NOMO-1 (cell line): ENCODE results near the gene ZBTB25.

ENCODE experiments used
- DNase-seq, 2 experiments: peaks; one replicate each; lab custom pipeline; 2025; ENCODE audit not compliant: unreplicated experiment in 2 of 2; lab: John Stamatoyannopoulos, UW

Gene ZBTB25

GRCh38 chr14:64478634-64479250 lies 24.9 kb downstream of the ZBTB25 start:
- DNase-seq, result peak in 1 of 2 experiments; percentile 14

GRCh38 chr14:64476438-64476837 lies 27.2 kb downstream of the ZBTB25 start:
- DNase-seq, result no peak

GRCh38 chr14:64475585-64476273 lies 27.9 kb downstream of the ZBTB25 start:
- DNase-seq, result no peak

- no peak for DNase-seq
Observed at GRCh38 chr14:64474698-64475097, 28.9 kb downstream of the ZBTB25 start.

GRCh38 chr14:64474041-64474440 lies 29.6 kb downstream of the ZBTB25 start:
- DNase-seq, result no peak

- DNase-seq, result no peak
Observed at GRCh38 chr14:64468451-64468850, 35.2 kb downstream of the ZBTB25 start.

- DNase-seq, result no peak
Observed at GRCh38 chr14:64467566-64467965, 36.1 kb downstream of the ZBTB25 start.

- DNase-seq, result peak in 1 of 2 experiments; percentile 16
Observed at GRCh38 chr14:64467101-64467500, 36.5 kb downstream of the ZBTB25 start.

GRCh38 chr14:64465831-64466554 lies 37.6 kb downstream of the ZBTB25 start:
- DNase-seq, result no peak

GRCh38 chr14:64465191-64465822 lies 38.3 kb downstream of the ZBTB25 start, which contains the start of gene AKAP5:
TSS of gene AKAP5 (plus strand) at chr14:64465499. CDS start at chr14:64468395, 2,896 bp downstream.
- DNase-seq, result no peak

GRCh38 chr14:64464651-64465050 lies 39.0 kb downstream of the ZBTB25 start:
- no peak for DNase-seq

- no peak for DNase-seq
Observed at GRCh38 chr14:64463873-64464272, 39.8 kb downstream of the ZBTB25 start.

GRCh38 chr14:64463195-64463594 lies 40.4 kb downstream of the ZBTB25 start:
- no peak for DNase-seq

GRCh38 chr14:64461221-64461620 lies 42.4 kb downstream of the ZBTB25 start:
- no peak for DNase-seq

- DNase-seq, result no peak
Observed at GRCh38 chr14:64459405-64460136, 44.1 kb downstream of the ZBTB25 start.

- DNase-seq, result no peak
Observed at GRCh38 chr14:64454671-64455070, 49.0 kb downstream of the ZBTB25 start.

- DNase-seq, result no peak
Observed at GRCh38 chr14:64450255-64450654, 53.4 kb downstream of the ZBTB25 start.

- DNase-seq, result no peak
Observed at GRCh38 chr14:64447876-64448670, 55.6 kb downstream of the ZBTB25 start.

- peak; percentile 74 to 85 for DNase-seq
Observed at GRCh38 chr14:64444984-64445845, 58.4 kb downstream of the ZBTB25 start.
